ENCODE results near the gene AGER. TPM values are rescaled to one million over a fixed set of nuclear protein-coding genes. Genes with fewer than 3 reads are reported as not detected.

AGER gene
- total RNA-seq, 1 experiment from 2014 or later: 14.3 TPM

DNA sequence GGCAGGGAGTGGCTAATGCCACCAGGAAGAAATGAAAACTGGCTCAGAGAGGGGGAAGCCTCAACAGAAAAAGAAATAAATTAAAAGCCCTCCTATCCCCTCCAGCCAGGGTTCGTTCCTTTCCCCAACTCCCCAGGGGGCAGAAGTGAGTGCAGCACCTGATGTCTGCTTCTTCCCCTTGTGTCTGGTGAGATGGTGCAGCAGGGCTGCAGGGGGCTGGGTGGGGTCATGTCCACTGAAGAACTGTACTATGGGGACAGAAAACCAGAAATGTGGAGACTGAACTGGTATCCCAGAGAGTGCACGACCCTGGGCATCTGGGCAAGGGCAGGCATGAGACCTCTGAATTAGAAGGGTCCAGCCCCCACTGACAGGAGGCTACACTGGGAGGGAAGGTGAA lies 15.7 kb downstream of the AGER start:
- DNase-seq: no peak
- H3K9me3 ChIP-seq (ENCODE audit: control insufficient read depth, low read depth, low read length): no peaks in the 10 kb centered on the region
- H3K9ac ChIP-seq (ENCODE audit: extremely low read depth, insufficient read length, low read length): no peak overlapping the region
- no peak overlapping the region for H2BK20ac ChIP-seq (ENCODE audit: low read depth, low read length, poor library complexity, severe bottlenecking)
- no peak overlapping the region for H2BK5ac ChIP-seq (ENCODE audit: insufficient read length, low read length)
- H3K4me1 ChIP-seq (ENCODE audit: insufficient read depth, low read length): no peaks in the 10 kb centered on the region; the same call in 1 of the 2 replicates
- no peak overlapping the region for H3K4ac ChIP-seq (ENCODE audit: low read depth, low read length)
- H2BK15ac ChIP-seq (ENCODE audit: low read depth, low read length): no peak overlapping the region
- no peak overlapping the region for H4K5ac ChIP-seq (ENCODE audit: insufficient read length, low read depth, low read length)
- H3K27ac ChIP-seq (ENCODE audit: insufficient read length, low read depth, low read length): no peak overlapping the region
- H3K27ac Mint-ChIP-seq: peak overlapping the region in 2 of 3 experiments; percentile 57 to 66; a peak in 2 of 7 replicates
- no peak overlapping the region for H4K91ac ChIP-seq (ENCODE audit: insufficient read length, low read depth, low read length)
- H3K23ac ChIP-seq (ENCODE audit: insufficient read length, low read depth, low read length): no peak overlapping the region
- no peak overlapping the region for H3K18ac ChIP-seq (ENCODE audit: insufficient read length, low read depth, low read length)
- no peaks in the 10 kb centered on the region for H3K23me2 ChIP-seq (ENCODE audit: insufficient read length, low read depth, low read length, poor library complexity, severe bottlenecking)
- H3K27me3 ChIP-seq (ENCODE audit: insufficient read depth, low read length): no peaks in the 10 kb centered on the region
- H3K36me3 Mint-ChIP-seq (ENCODE audit: insufficient read depth in 1 of 3, low read depth in 3 of 3): peaks cover 40 to 69% (median 52%) of the 10 kb centered on the region in 3 experiments
- no peak overlapping the region for H3K14ac ChIP-seq (ENCODE audit: insufficient read depth, low read length)
- H2BK12ac ChIP-seq (ENCODE audit: insufficient read length, low read depth, low read length): no peak overlapping the region
- H3K4me2 ChIP-seq (ENCODE audit: insufficient read depth, insufficient read length, low read length): no peak overlapping the region
- no peak overlapping the region for H2AK5ac ChIP-seq (ENCODE audit: insufficient read length, low read length)
- TF ChIP-seq, protein P1, sequence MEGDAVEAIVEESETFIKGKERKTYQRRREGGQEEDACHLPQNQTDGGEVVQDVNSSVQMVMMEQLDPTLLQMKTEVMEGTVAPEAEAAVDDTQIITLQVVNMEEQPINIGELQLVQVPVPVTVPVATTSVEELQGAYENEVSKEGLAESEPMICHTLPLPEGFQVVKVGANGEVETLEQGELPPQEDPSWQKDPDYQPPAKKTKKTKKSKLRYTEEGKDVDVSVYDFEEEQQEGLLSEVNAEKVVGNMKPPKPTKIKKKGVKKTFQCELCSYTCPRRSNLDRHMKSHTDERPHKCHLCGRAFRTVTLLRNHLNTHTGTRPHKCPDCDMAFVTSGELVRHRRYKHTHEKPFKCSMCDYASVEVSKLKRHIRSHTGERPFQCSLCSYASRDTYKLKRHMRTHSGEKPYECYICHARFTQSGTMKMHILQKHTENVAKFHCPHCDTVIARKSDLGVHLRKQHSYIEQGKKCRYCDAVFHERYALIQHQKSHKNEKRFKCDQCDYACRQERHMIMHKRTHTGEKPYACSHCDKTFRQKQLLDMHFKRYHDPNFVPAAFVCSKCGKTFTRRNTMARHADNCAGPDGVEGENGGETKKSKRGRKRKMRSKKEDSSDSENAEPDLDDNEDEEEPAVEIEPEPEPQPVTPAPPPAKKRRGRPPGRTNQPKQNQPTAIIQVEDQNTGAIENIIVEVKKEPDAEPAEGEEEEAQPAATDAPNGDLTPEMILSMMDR (conservative IDR thresholded peaks at IDR 0.05): no peak
- peaks cover 10 to 26% of the 10 kb centered on the region in 2 experiments for H3K4me1 Mint-ChIP-seq
- no peak overlapping the region for H2BK120ac ChIP-seq (ENCODE audit: low read depth, low read length, poor library complexity, severe bottlenecking)
- H3K56ac ChIP-seq (ENCODE audit: insufficient read length, low read depth, low read length): no peak overlapping the region
- H3K9me3 Mint-ChIP-seq: no peaks in the 10 kb centered on the region
- no peak overlapping the region for H2AFZ ChIP-seq (ENCODE audit: low read length)
- no peak overlapping the region for H4K8ac ChIP-seq (replicated peaks; ENCODE audit: insufficient read length, low read depth, low read length)
- no peak overlapping the region for H3T11ph ChIP-seq (ENCODE audit: low read length)
- H3K27me3 Mint-ChIP-seq (ENCODE audit: low read depth): no peaks in the 10 kb centered on the region; the same call in 1 of the 2 replicates
- no peaks in the 10 kb centered on the region for H3K79me2 ChIP-seq (ENCODE audit: insufficient read depth, low read length)
- H3K79me1 ChIP-seq (ENCODE audit: insufficient read depth, low read depth, low read length, poor library complexity, severe bottlenecking): no peaks in the 10 kb centered on the region
- H4K20me1 ChIP-seq (ENCODE audit: control insufficient read depth, insufficient read depth, insufficient read length): peaks cover 2% of the 10 kb centered on the region
- no CpG with 5 or more reads among the region's 2 CpGs for WGBS (ENCODE audit: extremely low coverage, insufficient read length, low lambda C conversion rate)
- H3K4me3 Mint-ChIP-seq: no peak overlapping the region
